GM23338 (cell line): Measurements from ENCODE around the gene CYP51A1. TPM values are rescaled to one million over a fixed set of nuclear protein-coding genes. Genes with fewer than 3 reads are reported as not detected.

ENCODE experiments used
- ATAC-seq: fragments of 200-7000 bp; cut with Tn5 transposase; 3 replicates; pipeline ENCODE4 v1.9.1; 2020
- DNase-seq: peaks from one replicate; pipeline ENCODE4 v3.0.0-alpha.2; 2015; ENCODE audit warnings: low spot score
- H2AFZ ChIP-seq: fragments of 200-600 bp; sonication (generic); 2 replicates; pipeline ENCODE4 v1.8.0; 2016; ENCODE audit warnings: antibody characterized with exemption, mild to moderate bottlenecking, moderate library complexity
- H3F3A ChIP-seq: fragments of 200-600 bp; sonication (generic); replicated peaks from 2 replicates; pipeline ENCODE4 v1.8.0; 2017; ENCODE audit warnings: antibody characterized with exemption, mixed run types, low read depth
- H3K27ac ChIP-seq: fragments of 200-600 bp; sonication (generic); 2 replicates; pipeline ENCODE4 v1.6.1; 2016; ENCODE audit warnings: low read depth
- H3K27me3 ChIP-seq: fragments of 200-600 bp; sonication (generic); 2 replicates; pipeline ENCODE4 v1.8.0; 2016; ENCODE audit warnings: mild to moderate bottlenecking, mixed run types, moderate library complexity; ENCODE audit not compliant: insufficient read depth
- H3K36me3 ChIP-seq: fragments of 200-600 bp; sonication (generic); 2 replicates; pipeline ENCODE4 v1.8.0; 2016; ENCODE audit warnings: mild to moderate bottlenecking; ENCODE audit not compliant: insufficient read depth
- H3K4me1 ChIP-seq: fragments of 200-600 bp; sonication (generic); 2 replicates; pipeline ENCODE4 v1.8.0; 2016; ENCODE audit warnings: mild to moderate bottlenecking, moderate library complexity; ENCODE audit not compliant: insufficient read depth
- H3K4me2 ChIP-seq: fragments of 200-600 bp; sonication (generic); 2 replicates; pipeline ENCODE4 v1.7.1; 2017; ENCODE audit warnings: mixed run types
- H3K4me3 ChIP-seq: fragments of 200-600 bp; sonication (generic); 2 replicates; pipeline ENCODE4 v1.6.1; 2016; ENCODE audit warnings: mixed run types
- H3K79me2 ChIP-seq: fragments of 200-600 bp; sonication (generic); replicated peaks from 2 replicates; pipeline ENCODE4 v1.8.0; 2017; ENCODE audit warnings: mild to moderate bottlenecking; ENCODE audit not compliant: insufficient read depth
- H3K9me2 ChIP-seq: fragments of 200-600 bp; sonication (generic); 2 replicates; pipeline ENCODE4 v1.8.0; 2017; ENCODE audit not compliant: insufficient read depth
- H4K20me1 ChIP-seq: fragments of 200-600 bp; sonication (generic); replicated peaks from 2 replicates; pipeline ENCODE4 v1.8.0; 2017; ENCODE audit warnings: mild to moderate bottlenecking; ENCODE audit not compliant: insufficient read depth
- H3K27ac Mint-ChIP-seq: 2 replicates; pipeline ENCODE4 v1.8.0; 2020; ENCODE audit warnings: inconsistent platforms, mild to moderate bottlenecking, moderate library complexity, mixed read lengths
- H3K27me3 Mint-ChIP-seq: 3 replicates; pipeline ENCODE4 v1.8.0; 2022; ENCODE audit warnings: low read depth, mild to moderate bottlenecking, moderate library complexity, mixed read lengths, inconsistent platforms; ENCODE audit not compliant: insufficient read depth, poor library complexity
- H3K36me3 Mint-ChIP-seq: 3 replicates; pipeline ENCODE4 v1.8.0; 2021; ENCODE audit warnings: low read depth, mild to moderate bottlenecking, inconsistent platforms, moderate library complexity, mixed read lengths
- H3K4me1 Mint-ChIP-seq: 3 replicates; pipeline ENCODE4 v1.8.0; 2020; ENCODE audit warnings: mild to moderate bottlenecking, inconsistent platforms, mixed read lengths
- H3K4me3 Mint-ChIP-seq: 3 replicates; pipeline ENCODE4 v1.8.0; 2021; ENCODE audit warnings: moderate library complexity, mild to moderate bottlenecking, inconsistent platforms, mixed read lengths
- H3K9me3 Mint-ChIP-seq: 3 replicates; pipeline ENCODE4 v1.8.0; 2020; ENCODE audit warnings: moderate library complexity, mild to moderate bottlenecking, inconsistent platforms, mixed read lengths
- EZH2 ChIP-seq: fragments of 200-600 bp; sonication (generic); IDR thresholded peaks from one replicate; pipeline ENCODE4 v1.8.0; 2017; ENCODE audit warnings: antibody characterized with exemption, mild to moderate bottlenecking, low read depth; ENCODE audit not compliant: unreplicated experiment
- POLR2AphosphoS5 ChIP-seq: IDR thresholded peaks from 2 replicates; pipeline ENCODE4 v1.6.1; 2016; ENCODE audit warnings: antibody characterized with exemption, low read depth
- REST ChIP-seq: IDR thresholded peaks from one replicate; pipeline ENCODE4 v1.6.1; 2018; ENCODE audit warnings: antibody characterized with exemption; ENCODE audit not compliant: unreplicated experiment
- STAT1 ChIP-seq: IDR thresholded peaks from one replicate; pipeline ENCODE4 v1.6.1; 2016; ENCODE audit warnings: antibody characterized with exemption; ENCODE audit not compliant: unreplicated experiment
- ZNF114 ChIP-seq: fragments of 250-450 bp; sonication (Bioruptor Pico); IDR thresholded peaks from 2 replicates; pipeline ENCODE4 v1.5.0; 2020; ENCODE audit warnings: mild to moderate bottlenecking, moderate library complexity
- ZNF462 ChIP-seq: fragments of 250-450 bp; sonication (Bioruptor Pico); IDR thresholded peaks from 2 replicates; pipeline ENCODE4 v1.5.0; 2020; ENCODE audit warnings: mild to moderate bottlenecking, moderate library complexity
- polyA plus RNA-seq: library from polyadenylated mRNA; unstranded; fragments of >200 nt; fragmentation: Nextera tagmentation; extraction: Ambion mirVana; gene quantifications from 2 replicates; pipeline ENCODE4 v1.2.1, GENCODE V29; 2016
- total RNA-seq: library from RNA; depleted of rRNA; stranded (reverse); fragments of >200 nt; shearing (Covaris generic); gene quantifications from 2 replicates; pipeline ENCODE4 v1.2.3, GENCODE V29; 2014

The CYP51A1 gene
- total and polyA plus RNA-seq, 2 experiments from 2014 or later = 65.6 to 163 TPM

- TF ChIP-seq ZNF462 = no peak
- TF ChIP-seq ZNF114 (CRISPR knock-in tag) = no peak
- no peak for TF ChIP-seq STAT1
These were observed 62.2 kb downstream of the CYP51A1 start (continued) for GRCh38 chr7:92072121-92072520.

- Mint-ChIP-seq H3K9me3 (no peaks in the 10 kb centered on the region), H3K4me3 (no peak overlapping the region), H3K36me3 (peaks cover 17% of the 10 kb centered on the region; the same call in 2 of the 3 replicates), H3K27ac (no peak overlapping the region), H3K4me1 (no peaks in the 10 kb centered on the region), H3K27me3 (no peaks in the 10 kb centered on the region)
- H3K4me3 ChIP-seq = no peak overlapping the region
- no peaks in the 10 kb centered on the region for H3F3A ChIP-seq
- peaks cover 3% of the 10 kb centered on the region; the same call in 1 of the 2 replicates for H3K36me3 ChIP-seq
- no peak for ATAC-seq
- DNase-seq = no peak
- H3K27me3 ChIP-seq = no peaks in the 10 kb centered on the region
- H3K4me1 ChIP-seq = no peaks in the 10 kb centered on the region
- H4K20me1 ChIP-seq = no peaks in the 10 kb centered on the region
- no peak overlapping the region for H3K27ac ChIP-seq
- no peaks in the 10 kb centered on the region for H3K9me2 ChIP-seq
- H2AFZ ChIP-seq = no peak overlapping the region
- H3K4me2 ChIP-seq = no peak overlapping the region
- H3K79me2 ChIP-seq = no peaks in the 10 kb centered on the region
- TF ChIP-seq POLR2AphosphoS5 (no peak), ZNF462 (no peak), REST (no peak), EZH2 (no peak), STAT1 (no peak)
These were observed 63.2 kb downstream of the CYP51A1 start for GRCh38 chr7:92071032-92071431.
